GM18520 (cell line): Measurements from ENCODE around the gene CNOT9.
"Not testable (repeated sequence)": the region's sequence is repeated elsewhere in the genome, so short reads cannot be mapped to it uniquely, and the experiment has no call there.

Experiments
- ATAC-seq: cut with Tn5 transposase; IDR thresholded peaks from one replicate; pipeline ENCODE4 v1.9.1; 2021; ENCODE audit not compliant: unreplicated experiment

The CNOT9 gene

GRCh38 chr2:218568190-218569037 is at the start of gene CNOT9, which contains the start of gene USP37:
Gene CNOT9, plus strand, starts transcription at chr2:218568839. Its CDS starts 116 bp downstream, at chr2:218568955.
Gene USP37, minus strand, starts transcription at chr2:218568351. Its CDS starts 9,698 bp downstream, at chr2:218558653.
- ATAC-seq, result peak; percentile 49

DNA sequence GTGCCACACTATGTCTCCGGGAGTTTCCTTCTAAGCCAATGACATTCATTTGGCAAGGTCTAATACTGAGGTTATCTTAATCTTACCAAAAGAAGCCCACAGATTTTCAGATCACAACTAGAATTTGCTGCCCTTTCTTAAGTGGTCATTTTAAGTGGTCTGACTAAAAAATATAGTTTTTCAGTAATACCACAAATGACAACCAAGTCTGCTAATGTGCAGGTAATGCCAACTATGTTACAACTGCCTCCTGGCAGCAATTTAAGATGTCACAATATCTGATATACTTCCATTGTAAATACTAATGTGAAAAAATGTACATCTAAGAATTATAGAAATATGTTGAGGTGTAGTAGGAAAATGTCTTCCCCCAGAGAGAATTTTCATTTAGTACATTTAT is 49.8 kb upstream of the CNOT9 start:
- ATAC-seq, result no peak

DNA sequence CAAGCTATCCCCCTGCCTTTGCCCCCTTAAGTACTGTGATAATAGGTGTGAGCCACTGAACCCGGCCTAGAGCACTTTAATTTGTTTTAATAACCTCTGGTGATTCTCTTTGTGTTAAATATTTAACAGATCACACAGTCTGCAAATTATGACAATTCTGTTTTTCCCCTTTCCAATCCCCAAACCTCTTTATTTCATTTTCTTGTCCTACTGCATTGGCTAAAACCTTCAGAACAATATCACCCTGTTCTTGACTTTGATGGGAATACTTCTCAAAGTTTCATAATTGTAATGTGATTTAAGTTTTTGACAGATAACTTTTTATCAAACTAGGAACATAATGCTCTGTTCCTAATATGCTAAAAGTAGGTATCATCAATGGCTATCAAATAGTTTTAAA is 45.0 kb upstream of the CNOT9 start:
- no peak for ATAC-seq

- ATAC-seq, result not testable (repeated sequence)
Observed at GRCh38 chr2:218528409-218528808, 40.2 kb upstream of the CNOT9 start.

- ATAC-seq, result no peak
Observed at GRCh38 chr2:218529990-218530389, 38.6 kb upstream of the CNOT9 start.

- ATAC-seq, result no peak
Observed at GRCh38 chr2:218536804-218537494, 31.7 kb upstream of the CNOT9 start.

DNA sequence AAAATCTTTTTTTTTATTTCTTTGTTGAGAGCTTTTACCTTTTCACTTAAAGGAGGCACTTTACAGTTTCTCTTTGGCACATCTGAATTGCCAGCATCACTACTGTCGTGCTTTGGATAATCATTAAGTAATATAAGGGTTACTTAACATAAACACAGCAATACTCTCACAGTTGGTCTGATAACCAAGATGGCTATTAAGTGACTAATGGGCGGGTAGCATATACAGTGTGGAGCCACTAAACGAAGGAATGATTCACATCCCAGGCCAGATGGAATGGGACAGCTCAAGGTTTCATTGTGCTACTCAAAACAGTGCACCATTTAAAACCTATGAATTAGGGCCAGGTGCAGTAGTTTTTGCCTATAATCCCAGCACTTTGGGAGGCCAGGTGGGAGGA is 28.6 kb upstream of the CNOT9 start:
- ATAC-seq, result no peak

DNA sequence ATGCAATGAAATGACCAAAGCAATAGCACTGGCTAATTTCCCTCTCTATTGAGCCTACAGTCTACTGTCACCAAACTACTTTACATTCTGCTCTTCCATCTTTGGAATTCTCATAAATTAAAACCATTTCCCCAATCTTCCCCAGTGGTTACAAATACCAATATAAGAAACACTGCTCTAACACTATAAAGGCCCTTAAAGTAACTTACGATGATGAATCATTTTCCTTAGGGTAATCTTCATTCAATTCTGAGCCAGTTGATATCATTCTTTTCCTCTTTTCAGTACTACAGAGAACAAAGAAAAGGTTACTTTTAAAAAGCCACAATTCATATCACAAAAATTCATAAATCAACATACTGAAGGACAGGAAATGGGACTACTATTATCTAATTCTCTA is 22.6 kb upstream of the CNOT9 start:
- no peak for ATAC-seq

- ATAC-seq, result no peak
Observed at GRCh38 chr2:218547511-218547910, 21.1 kb upstream of the CNOT9 start.

GRCh38 chr2:218547978-218548377 is 20.7 kb upstream of the CNOT9 start:
- no peak for ATAC-seq

GRCh38 chr2:218554225-218554624 is 14.4 kb upstream of the CNOT9 start:
- ATAC-seq, result not testable (repeated sequence)

DNA sequence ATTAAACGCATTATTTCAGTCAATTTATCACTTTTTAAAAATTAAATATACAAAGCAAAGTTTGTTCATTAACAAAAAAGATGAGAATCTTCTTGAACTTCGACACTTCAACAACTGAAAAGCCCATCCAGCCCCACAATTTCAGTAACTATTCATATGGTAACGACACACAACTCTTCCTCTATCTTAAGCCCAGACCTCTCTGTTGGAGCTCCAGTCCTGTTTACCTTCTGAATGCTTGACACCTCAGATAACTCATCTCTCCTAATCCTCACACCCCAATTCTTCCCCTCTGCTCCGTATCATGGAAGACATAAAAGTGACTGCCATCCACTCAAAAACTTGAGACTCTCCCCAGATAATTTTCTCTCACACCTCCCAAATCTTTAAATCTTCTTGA is 13.1 kb upstream of the CNOT9 start:
- no peak for ATAC-seq

GRCh38 chr2:218557941-218558340 is 10.7 kb upstream of the CNOT9 start:
- ATAC-seq, result no peak

- ATAC-seq, result no peak
Observed at GRCh38 chr2:218558986-218559385, 9.7 kb upstream of the CNOT9 start.

- ATAC-seq, result no peak
Observed at GRCh38 chr2:218564056-218564455, 4.6 kb upstream of the CNOT9 start.

DNA sequence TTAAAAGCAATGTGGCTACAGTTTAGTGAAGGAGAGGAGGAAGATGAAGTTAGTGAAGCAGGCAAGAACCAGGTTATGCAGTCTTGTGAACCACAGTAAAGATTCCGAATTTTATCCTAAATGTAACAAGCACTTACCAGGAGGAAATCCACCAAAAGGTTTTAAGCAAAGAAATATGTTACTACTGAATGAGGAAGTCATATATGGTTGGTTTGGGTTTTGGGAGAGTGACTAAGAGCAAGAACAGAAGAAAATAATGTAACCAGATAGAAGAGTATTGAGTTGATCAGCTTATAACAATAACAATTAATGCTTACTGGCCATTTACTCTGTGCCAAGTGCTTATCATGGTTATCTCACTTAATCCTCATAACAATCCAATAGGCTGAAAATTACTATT is 2.3 kb upstream of the CNOT9 start:
- no peak for ATAC-seq

DNA sequence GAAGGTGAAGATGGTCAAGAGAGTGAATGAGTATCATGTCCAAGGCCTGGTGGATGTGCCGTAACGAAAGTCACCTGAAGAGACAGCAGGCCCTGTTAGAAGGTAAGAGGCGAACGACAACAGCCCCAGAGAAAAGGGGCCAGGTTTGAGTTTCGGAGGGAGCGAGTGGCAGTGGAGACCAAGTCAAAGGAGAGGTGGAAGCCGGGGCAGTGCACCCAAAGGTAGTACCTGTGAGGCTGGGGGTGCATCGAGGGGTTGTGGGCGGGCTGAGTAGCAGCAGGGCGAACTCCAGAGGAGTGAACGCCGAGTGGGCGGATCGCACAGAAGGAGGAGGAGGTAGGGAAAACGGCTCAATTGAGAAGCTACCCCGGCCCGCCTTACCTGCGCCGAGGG is 846 bp upstream of the CNOT9 start:
- ATAC-seq, result peak; percentile 12

DNA sequence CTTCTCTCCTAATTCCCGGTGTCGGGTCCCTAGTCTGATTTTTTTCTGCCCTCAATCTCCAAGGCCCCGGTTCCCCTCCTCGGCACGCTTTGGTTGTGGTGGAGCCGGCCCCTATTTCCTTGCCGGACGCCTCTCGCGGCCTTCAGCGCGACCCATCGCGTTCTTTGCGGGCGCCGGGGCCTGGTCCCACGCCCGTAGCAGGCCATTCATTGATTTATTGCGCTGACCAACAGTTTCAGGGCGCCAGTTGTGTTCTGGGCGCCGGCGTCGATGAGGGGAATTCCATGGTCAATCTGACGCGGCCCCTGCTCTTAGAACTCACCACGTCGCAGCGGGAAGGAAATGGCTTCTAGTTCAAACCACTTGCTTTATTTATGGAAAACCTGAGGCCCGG is 396 bp downstream of the CNOT9 start:
- peak; percentile 27 for ATAC-seq

GRCh38 chr2:218569661-218570500 is 1.2 kb downstream of the CNOT9 start:
- no peak for ATAC-seq

DNA sequence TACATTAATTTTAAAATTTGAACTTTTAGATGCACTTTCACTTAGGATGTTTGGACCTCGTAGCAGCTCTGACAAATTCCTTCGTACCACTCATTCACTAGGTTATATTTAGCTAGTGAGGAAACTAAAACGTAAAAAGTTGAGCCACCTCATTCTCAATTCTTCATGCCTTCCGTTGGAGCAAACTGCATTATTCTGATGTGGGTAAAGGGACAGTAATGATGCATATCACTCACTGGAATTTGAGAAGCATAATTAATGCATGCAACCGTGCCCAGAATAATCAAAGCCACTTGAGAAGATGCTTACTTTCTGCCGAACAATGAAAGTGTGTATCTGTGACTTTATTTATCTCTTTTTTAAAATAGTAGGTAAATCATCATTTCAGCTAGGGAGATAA is 2.2 kb downstream of the CNOT9 start:
- ATAC-seq, result no peak

- ATAC-seq, result no peak
Observed at GRCh38 chr2:218576854-218577253, 8.2 kb downstream of the CNOT9 start.
